ENCODE results near the gene FREM2.

DNA sequence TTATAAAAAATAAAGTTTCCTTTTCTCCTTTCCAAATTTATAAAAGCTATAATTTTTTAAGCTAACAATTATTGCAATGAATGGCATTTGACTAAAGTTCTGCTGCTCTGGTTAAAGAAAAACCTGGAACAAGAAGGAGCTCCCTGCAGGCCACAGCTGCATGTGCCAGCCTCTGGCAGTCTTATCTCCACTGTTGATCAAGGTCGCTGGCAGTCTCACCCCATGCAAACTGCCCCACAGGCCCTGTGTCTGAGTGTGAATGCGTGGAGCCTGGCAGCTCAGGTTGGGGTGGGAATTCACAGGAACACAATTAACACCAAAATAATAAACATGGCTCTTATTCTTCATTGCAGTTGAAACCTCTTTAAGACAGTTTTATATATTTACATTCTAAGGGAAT, 30.2 kb upstream of the FREM2 start:
- TF ChIP-seq, protein P1, sequence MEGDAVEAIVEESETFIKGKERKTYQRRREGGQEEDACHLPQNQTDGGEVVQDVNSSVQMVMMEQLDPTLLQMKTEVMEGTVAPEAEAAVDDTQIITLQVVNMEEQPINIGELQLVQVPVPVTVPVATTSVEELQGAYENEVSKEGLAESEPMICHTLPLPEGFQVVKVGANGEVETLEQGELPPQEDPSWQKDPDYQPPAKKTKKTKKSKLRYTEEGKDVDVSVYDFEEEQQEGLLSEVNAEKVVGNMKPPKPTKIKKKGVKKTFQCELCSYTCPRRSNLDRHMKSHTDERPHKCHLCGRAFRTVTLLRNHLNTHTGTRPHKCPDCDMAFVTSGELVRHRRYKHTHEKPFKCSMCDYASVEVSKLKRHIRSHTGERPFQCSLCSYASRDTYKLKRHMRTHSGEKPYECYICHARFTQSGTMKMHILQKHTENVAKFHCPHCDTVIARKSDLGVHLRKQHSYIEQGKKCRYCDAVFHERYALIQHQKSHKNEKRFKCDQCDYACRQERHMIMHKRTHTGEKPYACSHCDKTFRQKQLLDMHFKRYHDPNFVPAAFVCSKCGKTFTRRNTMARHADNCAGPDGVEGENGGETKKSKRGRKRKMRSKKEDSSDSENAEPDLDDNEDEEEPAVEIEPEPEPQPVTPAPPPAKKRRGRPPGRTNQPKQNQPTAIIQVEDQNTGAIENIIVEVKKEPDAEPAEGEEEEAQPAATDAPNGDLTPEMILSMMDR (IDR thresholded peaks at IDR 0.05), result no peak
- no peak for TF ChIP-seq POLR2A (IDR thresholded peaks at IDR 0.05)
- TF ChIP-seq POLR2AphosphoS5 (IDR thresholded peaks at IDR 0.05), result no peak

Measured in breast epithelium (tissue), 3 donors.